Smooth muscle cell (in vitro differentiated cells): ENCODE measurements around the gene CES4A. TPM values are rescaled to one million over a fixed set of nuclear protein-coding genes. Genes with fewer than 3 reads are reported as not detected.

Experiments
- DNase-seq: peaks from one replicate; lab custom pipeline; 2025; ENCODE audit not compliant: unreplicated experiment; lab: John Stamatoyannopoulos, UW
- H2AFZ ChIP-seq: fragments of 200-600 bp; sonication (generic); 2 replicates; pipeline ENCODE4 v1.6.0; 2016; ENCODE audit warnings: antibody characterized with exemption, low read depth, mild to moderate bottlenecking
- H3F3A ChIP-seq: fragments of 200-600 bp; sonication (generic); 2 replicates; pipeline ENCODE4 v1.6.0; 2017; ENCODE audit warnings: antibody characterized with exemption, low read depth
- H3K27ac ChIP-seq: fragments of 200-600 bp; sonication (generic); 2 replicates; pipeline ENCODE4 v1.5.1; 2016; ENCODE audit warnings: low read depth, mild to moderate bottlenecking
- H3K27me3 ChIP-seq: fragments of 200-600 bp; sonication (generic); 2 replicates; pipeline ENCODE4 v1.6.1; 2016; ENCODE audit warnings: low read depth, mild to moderate bottlenecking
- H3K36me3 ChIP-seq: fragments of 200-600 bp; sonication (generic); 2 replicates; pipeline ENCODE4 v1.5.1; 2016; ENCODE audit warnings: low read depth
- H3K4me1 ChIP-seq: fragments of 200-600 bp; sonication (generic); 2 replicates; pipeline ENCODE4 v1.5.1; 2016; ENCODE audit warnings: low read depth
- H3K4me2 ChIP-seq: fragments of 200-600 bp; sonication (generic); 2 replicates; pipeline ENCODE4 v1.6.0; 2016; ENCODE audit warnings: mild to moderate bottlenecking
- H3K4me3 ChIP-seq: fragments of 200-600 bp; sonication (generic); 2 replicates; pipeline ENCODE4 v1.5.1; 2016; ENCODE audit warnings: mild to moderate bottlenecking
- H3K79me2 ChIP-seq: fragments of 200-600 bp; sonication (generic); 2 replicates; pipeline ENCODE4 v1.6.0; 2016; ENCODE audit warnings: low read depth, mild to moderate bottlenecking
- H3K9ac ChIP-seq: fragments of 200-600 bp; sonication (generic); 2 replicates; pipeline ENCODE4 v1.6.0; 2016; ENCODE audit warnings: low read depth
- H3K9me3 ChIP-seq: fragments of 200-600 bp; sonication (generic); replicated peaks from 2 replicates; pipeline ENCODE4 v1.5.1; 2016; ENCODE audit warnings: low read depth
- H4K20me1 ChIP-seq: fragments of 200-600 bp; sonication (generic); 2 replicates; pipeline ENCODE4 v1.6.0; 2016; ENCODE audit warnings: low read depth
- WGBS: methylation state at CpG from one replicate; pipeline ENCODE4 v1.1.7; 2016; ENCODE audit warnings: low lambda C conversion rate; 5-methylcytosine and 5-hydroxymethylcytosine counted together
- polyA plus RNA-seq: library from polyadenylated mRNA; unstranded; fragments of >200 nt; fragmentation: Nextera tagmentation; extraction: Ambion mirVana; gene quantifications from 2 replicates; pipeline ENCODE4 v1.2.1, GENCODE V29; 2016
- total RNA-seq: library from RNA; depleted of rRNA; stranded (reverse); fragments of >200 nt; gene quantifications from 2 replicates; pipeline ENCODE4 v1.2.3, GENCODE V29; 2014
- TF ChIP-seq, protein P1 (sequence below): fragments of 200-600 bp; sonication (generic); IDR thresholded peaks from 2 replicates; pipeline ENCODE4 v1.5.1; 2017; ENCODE audit warnings: borderline replicate concordance, mild to moderate bottlenecking, antibody characterized with exemption; ENCODE audit not compliant: insufficient read depth, poor library complexity, severe bottlenecking

The CES4A gene
- total and polyA plus RNA-seq, 2 experiments from 2014 or later = 0.63 to 0.93 TPM

DNA sequence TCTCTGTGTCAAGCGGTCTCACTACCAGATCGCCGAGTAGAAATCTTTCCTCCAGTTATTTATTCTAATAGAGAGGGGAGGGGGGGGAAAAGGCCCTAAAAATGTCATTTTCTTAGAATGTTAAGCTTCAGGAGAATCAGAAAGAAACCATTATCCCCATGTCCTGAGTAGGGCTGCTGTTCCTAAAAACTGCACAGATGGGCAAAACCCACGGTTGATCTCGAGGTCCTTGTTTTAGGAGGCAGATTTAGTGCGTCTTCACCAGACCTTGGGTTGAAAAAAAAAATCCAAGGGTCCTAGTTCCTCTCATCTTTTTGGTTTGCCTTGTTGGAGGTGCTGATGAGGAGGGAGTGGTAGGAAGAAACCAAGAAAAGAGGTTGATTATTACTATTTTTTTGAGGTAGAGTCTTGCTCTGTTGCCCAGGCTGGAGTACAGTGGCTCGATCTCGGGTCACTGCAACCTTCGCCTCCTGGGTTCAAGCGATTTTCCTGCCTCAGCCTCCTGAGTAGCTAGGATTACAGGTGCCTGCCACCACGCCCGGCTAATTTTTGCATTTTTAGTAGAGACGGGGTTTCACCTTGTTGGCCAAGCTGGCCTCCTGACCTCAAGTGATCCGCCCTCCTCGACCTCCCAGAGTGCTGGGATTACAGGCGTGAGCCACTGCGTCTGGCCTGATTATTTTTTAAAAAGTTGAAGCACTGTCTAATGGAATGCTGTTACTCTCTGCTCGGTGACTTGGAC, 42.0 kb downstream of the CES4A start:
- H3K36me3 ChIP-seq = no peaks in the 10 kb centered on the region
- no peaks in the 10 kb centered on the region for H3K27me3 ChIP-seq
- H3K4me1 ChIP-seq = peaks cover 11% of the 10 kb centered on the region
- H2AFZ ChIP-seq = no peak overlapping the region
- TF ChIP-seq, protein P1, sequence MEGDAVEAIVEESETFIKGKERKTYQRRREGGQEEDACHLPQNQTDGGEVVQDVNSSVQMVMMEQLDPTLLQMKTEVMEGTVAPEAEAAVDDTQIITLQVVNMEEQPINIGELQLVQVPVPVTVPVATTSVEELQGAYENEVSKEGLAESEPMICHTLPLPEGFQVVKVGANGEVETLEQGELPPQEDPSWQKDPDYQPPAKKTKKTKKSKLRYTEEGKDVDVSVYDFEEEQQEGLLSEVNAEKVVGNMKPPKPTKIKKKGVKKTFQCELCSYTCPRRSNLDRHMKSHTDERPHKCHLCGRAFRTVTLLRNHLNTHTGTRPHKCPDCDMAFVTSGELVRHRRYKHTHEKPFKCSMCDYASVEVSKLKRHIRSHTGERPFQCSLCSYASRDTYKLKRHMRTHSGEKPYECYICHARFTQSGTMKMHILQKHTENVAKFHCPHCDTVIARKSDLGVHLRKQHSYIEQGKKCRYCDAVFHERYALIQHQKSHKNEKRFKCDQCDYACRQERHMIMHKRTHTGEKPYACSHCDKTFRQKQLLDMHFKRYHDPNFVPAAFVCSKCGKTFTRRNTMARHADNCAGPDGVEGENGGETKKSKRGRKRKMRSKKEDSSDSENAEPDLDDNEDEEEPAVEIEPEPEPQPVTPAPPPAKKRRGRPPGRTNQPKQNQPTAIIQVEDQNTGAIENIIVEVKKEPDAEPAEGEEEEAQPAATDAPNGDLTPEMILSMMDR = no peak
- H3K9ac ChIP-seq = peak overlapping the region; percentile 85
- WGBS = 39% methylated on average over 18 of the region's 18 CpGs
- H3K4me3 ChIP-seq = peak overlapping the region; percentile 99
- no peaks in the 10 kb centered on the region for H3K9me3 ChIP-seq
- peak overlapping the region; percentile 83 for H3K27ac ChIP-seq
- DNase-seq = no peak
- peaks cover 56% of the 10 kb centered on the region for H4K20me1 ChIP-seq
- H3K4me2 ChIP-seq = peak overlapping the region; percentile 86
- no peaks in the 10 kb centered on the region for H3F3A ChIP-seq
- H3K79me2 ChIP-seq = peaks cover 59% of the 10 kb centered on the region

DNA sequence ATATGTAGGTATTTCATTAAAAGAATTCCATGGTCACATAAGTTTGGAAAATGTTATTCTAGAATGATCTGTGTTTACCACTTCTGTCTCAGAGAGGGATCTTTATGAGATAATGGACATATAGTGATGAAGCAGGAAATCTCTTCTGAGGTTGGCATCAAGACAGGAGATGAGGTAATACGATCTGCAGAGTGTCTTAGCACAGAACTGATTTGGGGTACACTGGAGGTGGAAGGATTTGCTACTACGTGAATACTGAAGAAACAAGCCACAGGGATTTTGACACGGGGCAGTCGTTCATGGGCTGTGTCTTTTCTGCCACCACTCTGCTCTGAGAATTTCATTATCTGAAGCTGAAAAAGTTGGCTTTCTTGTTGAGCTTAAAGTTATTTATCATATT, 46.1 kb downstream of the CES4A start:
- no peaks in the 10 kb centered on the region for H3K9me3 ChIP-seq
- no peaks in the 10 kb centered on the region for H3F3A ChIP-seq
- no peak overlapping the region for H3K4me3 ChIP-seq
- H3K4me2 ChIP-seq = peak overlapping the region; percentile 31
- no peaks in the 10 kb centered on the region for H3K36me3 ChIP-seq
- WGBS = 56% methylated on average over 4 of the region's 4 CpGs
- H3K4me1 ChIP-seq = peaks cover 11% of the 10 kb centered on the region
- no peak overlapping the region for H2AFZ ChIP-seq
- H3K79me2 ChIP-seq = peaks cover 100% of the 10 kb centered on the region
- no peak overlapping the region for H3K9ac ChIP-seq
- H4K20me1 ChIP-seq = peaks cover 92% of the 10 kb centered on the region
- no peak for DNase-seq
- H3K27me3 ChIP-seq = no peaks in the 10 kb centered on the region
- TF ChIP-seq, protein P1 = no peak
- H3K27ac ChIP-seq = no peak overlapping the region

DNA sequence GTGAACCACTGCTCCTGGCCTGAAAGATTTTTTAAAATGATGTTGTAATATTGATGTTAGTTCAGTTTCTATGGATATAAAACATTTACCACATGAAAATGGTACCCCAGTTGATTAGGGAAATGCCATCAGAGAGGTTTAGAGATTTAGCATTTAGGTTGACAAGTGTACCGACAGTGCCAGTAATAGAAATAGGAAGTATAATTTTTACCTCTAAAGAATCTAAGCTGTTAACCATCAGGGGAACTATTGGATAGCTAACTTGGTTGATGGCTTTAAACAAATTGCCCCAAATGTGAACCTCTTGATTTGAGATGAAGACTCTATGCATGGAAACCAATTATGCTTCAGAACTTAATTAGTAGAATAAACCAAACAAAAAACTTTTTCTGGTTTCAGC, 47.0 kb downstream of the CES4A start:
- Histone ChIP-seq H2AFZ (no peak overlapping the region), H3K27me3 (no peaks in the 10 kb centered on the region), H3K36me3 (no peaks in the 10 kb centered on the region), H3K4me3 (no peak overlapping the region), H3K27ac (no peak overlapping the region), H3K4me1 (peaks cover 9% of the 10 kb centered on the region), H3K9me3 (no peaks in the 10 kb centered on the region), H3F3A (no peaks in the 10 kb centered on the region), H3K79me2 (peaks cover 99% of the 10 kb centered on the region), H3K9ac (no peak overlapping the region), H3K4me2 (no peak overlapping the region), H4K20me1 (peaks cover 95% of the 10 kb centered on the region)
- no peak for DNase-seq
- 97% methylated on average over 1 of the region's 1 CpG for WGBS
- TF ChIP-seq, protein P1 = no peak

- H3K4me3 ChIP-seq = no peak overlapping the region
- TF ChIP-seq, protein P1 = no peak
- H3K4me2 ChIP-seq = no peak overlapping the region
- no peak overlapping the region for H2AFZ ChIP-seq
- DNase-seq = no peak
- H3F3A ChIP-seq = no peaks in the 10 kb centered on the region
- H3K27me3 ChIP-seq = no peaks in the 10 kb centered on the region
- no peak overlapping the region for H3K27ac ChIP-seq
- H3K9ac ChIP-seq = no peak overlapping the region
- H3K9me3 ChIP-seq = no peaks in the 10 kb centered on the region
- peaks cover 99% of the 10 kb centered on the region for H3K79me2 ChIP-seq
- H3K36me3 ChIP-seq = no peaks in the 10 kb centered on the region
- peaks cover 95% of the 10 kb centered on the region for H4K20me1 ChIP-seq
- WGBS = 96% methylated on average over 5 of the region's 5 CpGs
- no peaks in the 10 kb centered on the region for H3K4me1 ChIP-seq
Observed at GRCh38 chr16:67036323-67036741, 47.9 kb downstream of the CES4A start.
